Astrocyte (in vitro differentiated cells and primary cell): Measurements from ENCODE around the gene FAM229A. TPM values are rescaled to one million over a fixed set of nuclear protein-coding genes. Genes with fewer than 3 reads are reported as not detected.
A peak's percentile ranks its signal among the peaks of the same experiment; 100 is the strongest.

Experiments
- DNase-seq: peaks from one replicate; pipeline ENCODE4 v3.0.0-alpha.2; 2010; ENCODE audit warnings: low read depth
- FAIRE-seq: peaks from 2 replicates; lab custom pipeline; 2011; peaks lifted over from hg19 to GRCh38; lab: Jason Lieb, UNC
- H2AFZ ChIP-seq: 2 replicates; pipeline ENCODE4 v1.6.0; 2012; ENCODE audit warnings: low read depth, low read length, inconsistent platforms
- H3K27ac ChIP-seq: 2 replicates; pipeline ENCODE4 v1.5.1; 2011; ENCODE audit warnings: low read depth, low read length, inconsistent platforms
- H3K27me3 ChIP-seq: 2 replicates; pipeline ENCODE4 v1.6.0; 2011; ENCODE audit warnings: low read length, inconsistent platforms; ENCODE audit not compliant: insufficient read depth
- H3K36me3 ChIP-seq: 2 replicates; pipeline ENCODE4 v1.5.1; 2011; ENCODE audit warnings: low read length, inconsistent platforms; ENCODE audit not compliant: insufficient read depth
- H3K4me1 ChIP-seq: 2 replicates; pipeline ENCODE4 v1.5.1; 2011; ENCODE audit warnings: low read length, inconsistent platforms; ENCODE audit not compliant: insufficient read depth
- H3K4me2 ChIP-seq: 2 replicates; pipeline ENCODE4 v1.6.0; 2012; ENCODE audit warnings: low read length, inconsistent platforms
- H3K4me3 ChIP-seq: 2 replicates; pipeline ENCODE4 v1.5.1; 2011; ENCODE audit warnings: low read depth, mild to moderate bottlenecking, low read length, inconsistent platforms; ENCODE audit not compliant: insufficient read depth
- H3K79me2 ChIP-seq: 2 replicates; pipeline ENCODE4 v1.6.0; 2012; ENCODE audit warnings: mild to moderate bottlenecking, low read length, inconsistent platforms; ENCODE audit not compliant: insufficient read depth
- H3K9ac ChIP-seq: 2 replicates; pipeline ENCODE4 v1.6.0; 2012; ENCODE audit warnings: mild to moderate bottlenecking, low read length, inconsistent platforms
- H3K9me3 ChIP-seq: 2 replicates; pipeline ENCODE4 v1.5.1; 2012; ENCODE audit warnings: low read depth, mild to moderate bottlenecking, low read length, inconsistent platforms; ENCODE audit not compliant: insufficient read depth
- H4K20me1 ChIP-seq: 2 replicates; pipeline ENCODE4 v1.6.0; 2012; ENCODE audit warnings: low read length, inconsistent platforms; ENCODE audit not compliant: insufficient read depth
- H3K27ac Mint-ChIP-seq: one replicate; pipeline ENCODE4 v1.8.0; 2021; ENCODE audit warnings: mild to moderate bottlenecking, mixed read lengths; ENCODE audit not compliant: unreplicated experiment
- H3K27me3 Mint-ChIP-seq: one replicate; pipeline ENCODE4 v1.8.0; 2021; ENCODE audit warnings: low read depth, mixed read lengths; ENCODE audit not compliant: unreplicated experiment
- H3K36me3 Mint-ChIP-seq: one replicate; pipeline ENCODE4 v1.8.0; 2021; ENCODE audit warnings: low read depth, mixed read lengths; ENCODE audit not compliant: unreplicated experiment
- H3K4me1 Mint-ChIP-seq: one replicate; pipeline ENCODE4 v1.8.0; 2021; ENCODE audit warnings: low read depth, mixed read lengths; ENCODE audit not compliant: unreplicated experiment
- H3K4me3 Mint-ChIP-seq: one replicate; pipeline ENCODE4 v1.8.0; 2021; ENCODE audit warnings: mild to moderate bottlenecking, moderate library complexity, mixed read lengths; ENCODE audit not compliant: unreplicated experiment
- H3K9me3 Mint-ChIP-seq: one replicate; pipeline ENCODE4 v1.8.0; 2021; ENCODE audit warnings: mild to moderate bottlenecking, mixed read lengths; ENCODE audit not compliant: unreplicated experiment
- CTCF ChIP-seq: IDR thresholded peaks from 2 replicates; pipeline ENCODE4 v1.5.1; 2011; ENCODE audit warnings: low read depth, mild to moderate bottlenecking, inconsistent platforms, low read length, moderate library complexity; ENCODE audit not compliant: insufficient read depth
- EZH2 ChIP-seq: IDR thresholded peaks from 2 replicates; pipeline ENCODE4 v1.6.1; 2012; ENCODE audit warnings: mild to moderate bottlenecking, low read length, inconsistent platforms; ENCODE audit not compliant: insufficient read depth
- total RNA-seq: library from RNA; stranded (reverse); gene quantifications from 2 replicates; pipeline ENCODE4 v1.2.1, GENCODE V29; 2021

The FAM229A gene
- total RNA-seq, 1 donor from 2014 or later = 4.2 TPM

GRCh38 chr1:32351399-32352238 lies 10.7 kb downstream of the FAM229A start:
- DNase-seq (peak; percentile 79), FAIRE-seq (no peak)
- Histone ChIP-seq H3K27ac (peak overlapping the region; percentile 66), H2AFZ (peak overlapping the region; percentile 90), H3K4me3 (peak overlapping the region; percentile 62), H3K4me2 (peak overlapping the region; percentile 93), H4K20me1 (no peaks in the 10 kb centered on the region), H3K9ac (peak overlapping the region; percentile 89), H3K36me3 (no peaks in the 10 kb centered on the region), H3K4me1 (peaks cover 31% of the 10 kb centered on the region), H3K27me3 (peaks cover under 1% of the 10 kb centered on the region), H3K9me3 (no peaks in the 10 kb centered on the region), H3K79me2 (no peaks in the 10 kb centered on the region)
- Mint-ChIP-seq H3K4me1 (peaks cover 29% of the 10 kb centered on the region), H3K27ac (peak overlapping the region; percentile 58), H3K4me3 (peak overlapping the region; percentile 84), H3K9me3 (no peaks in the 10 kb centered on the region), H3K36me3 (peaks cover 8% of the 10 kb centered on the region), H3K27me3 (peaks cover 4% of the 10 kb centered on the region)
- TF ChIP-seq CTCF = no peak
- no peak for TF ChIP-seq EZH2

- Histone ChIP-seq H3K27ac (peak overlapping the region; percentile 39), H3K4me1 (peaks cover 31% of the 10 kb centered on the region), H3K4me3 (peak overlapping the region; percentile 62), H4K20me1 (no peaks in the 10 kb centered on the region), H3K9me3 (no peaks in the 10 kb centered on the region), H2AFZ (peak overlapping the region; percentile 90), H3K9ac (peak overlapping the region; percentile 89), H3K36me3 (no peaks in the 10 kb centered on the region), H3K4me2 (peak overlapping the region; percentile 93), H3K27me3 (peaks cover 3% of the 10 kb centered on the region), H3K79me2 (no peaks in the 10 kb centered on the region)
- Mint-ChIP-seq H3K4me3 (peak overlapping the region; percentile 84), H3K4me1 (peaks cover 33% of the 10 kb centered on the region), H3K9me3 (no peaks in the 10 kb centered on the region), H3K27me3 (peaks cover 11% of the 10 kb centered on the region), H3K36me3 (peaks cover 10% of the 10 kb centered on the region), H3K27ac (peak overlapping the region; percentile 58)
- DNase-seq (no peak), FAIRE-seq (no peak)
- TF ChIP-seq EZH2 = no peak
- no peak for TF ChIP-seq CTCF
These were observed 11.4 kb downstream of the FAM229A start for GRCh38 chr1:32350785-32351398.
